CD4-positive, alpha-beta memory T cell (primary cell): ENCODE results near the gene TRIM65. TPM values are rescaled to one million over a fixed set of nuclear protein-coding genes. Genes with fewer than 3 reads are reported as not detected.
A peak's percentile ranks its signal among the peaks of the same experiment; 100 is the strongest.

Experiments used
- CTCF ChIA-PET: fragments of 350-600 bp; sonication (Branson Sonifier 250); formaldehyde crosslinking; loops from one replicate; lab custom pipeline; 2021; ENCODE audit warnings: inconsistent platforms; ENCODE audit not compliant: partially characterized antibody; lab: Charles Lee
- POLR2A ChIA-PET: fragments of 350-600 bp; sonication (Branson Sonifier 250); formaldehyde crosslinking; loops from one replicate; lab custom pipeline; 2021; ENCODE audit not compliant: partially characterized antibody; lab: Charles Lee
- DNase-seq, 5 donors: peaks; one replicate each; pipeline versions ENCODE4 v3.0.0 to v3.0.0-alpha.2; 2020 to 2022; ENCODE audit warnings: mixed read lengths in 1 of 5
- H3K27ac ChIP-seq: one replicate; pipeline ENCODE4 v1.7.0; 2013; ENCODE audit warnings: low read depth, low read length
- H3K27me3 ChIP-seq: 2 replicates; pipeline ENCODE4 v1.7.0; 2013; ENCODE audit warnings: mild to moderate bottlenecking, low read length, moderate library complexity; ENCODE audit not compliant: insufficient read depth
- H3K36me3 ChIP-seq: 2 replicates; pipeline ENCODE4 v1.7.0; 2013; ENCODE audit warnings: mild to moderate bottlenecking, low read length, moderate library complexity; ENCODE audit not compliant: insufficient read depth
- H3K4me1 ChIP-seq: 2 replicates; pipeline ENCODE4 v1.7.0; 2013; ENCODE audit warnings: mild to moderate bottlenecking, low read length, moderate library complexity; ENCODE audit not compliant: insufficient read depth
- H3K4me3 ChIP-seq, 2 donors: one replicate each; pipeline ENCODE4 v1.7.0; 2013; ENCODE audit warnings: low read length in 2 of 2, mild to moderate bottlenecking in 1 of 2
- H3K9me3 ChIP-seq, 2 donors: one replicate each; pipeline ENCODE4 v1.7.0; 2013; ENCODE audit warnings: low read length in 2 of 2, control low read depth in 1 of 2; ENCODE audit not compliant: control insufficient read depth in 1 of 2
- H3K27ac Mint-ChIP-seq, 7 donors: one replicate each; pipeline ENCODE4 v1.8.0; 2020 to 2021; ENCODE audit warnings: mixed read lengths in 7 of 7, mild to moderate bottlenecking in 6 of 7, inconsistent platforms in 3 of 7, moderate library complexity in 3 of 7
- H3K27me3 Mint-ChIP-seq, 2 donors: one replicate each; pipeline ENCODE4 v1.8.0; 2020 to 2021; ENCODE audit warnings: mixed read lengths in 2 of 2
- H3K36me3 Mint-ChIP-seq, 2 donors: one replicate each; pipeline ENCODE4 v1.8.0; 2020 to 2021; ENCODE audit warnings: mixed read lengths in 2 of 2, inconsistent platforms in 1 of 2, mild to moderate bottlenecking in 1 of 2
- H3K4me1 Mint-ChIP-seq, 4 donors: one replicate each; pipeline ENCODE4 v1.8.0; 2020 to 2021; ENCODE audit warnings: mixed read lengths in 4 of 4, mild to moderate bottlenecking in 1 of 4
- H3K4me3 Mint-ChIP-seq, 8 donors: one replicate each; pipeline ENCODE4 v1.8.0; 2020 to 2021; ENCODE audit warnings: mixed read lengths in 8 of 8, mild to moderate bottlenecking in 7 of 8, moderate library complexity in 6 of 8, inconsistent platforms in 3 of 8
- H3K9me3 Mint-ChIP-seq, 8 donors: one replicate each; pipeline ENCODE4 v1.8.0; 2020 to 2021; ENCODE audit warnings: mixed read lengths in 8 of 8, mild to moderate bottlenecking in 5 of 8, inconsistent platforms in 3 of 8, moderate library complexity in 1 of 8
- intact Hi-C: fragments of 100-400 bp; cut with micrococcal nuclease; formaldehyde crosslinking; loops from one replicate; pipeline ENCODE4 v1.15.1; 2023
- polyA plus RNA-seq, 2 donors: library from polyadenylated mRNA; unstranded; fragments of 300-500 nt; fragmentation: Illumina TruSeq; gene quantifications; one replicate each; pipeline ENCODE4 v1.2.3, GENCODE V29; 2021
- total RNA-seq, 2 experiments: library from RNA; stranded (reverse); gene quantifications; one replicate each; pipeline ENCODE4 v1.2.3, GENCODE V29; 2021

TRIM65 gene
- total and polyA plus RNA-seq, 4 experiments from 2014 or later: 17.7 to 36.9 (median 32.6) TPM

- Histone ChIP-seq H3K4me1 (peaks cover 28% of the 10 kb centered on the region), H3K9me3 (no peaks in the 10 kb centered on the region), H3K36me3 (peaks cover 30% of the 10 kb centered on the region), H3K27ac (no peak overlapping the region), H3K4me3 (no peak overlapping the region), H3K27me3 (no peaks in the 10 kb centered on the region)
- DNase-seq: peak in 1 of 5 donors; percentile 46
- Mint-ChIP-seq H3K27me3 (no peaks in the 10 kb centered on the region), H3K27ac (peak overlapping the region in 5 of 7 donors; percentile 19 to 86 (median 80)), H3K4me3 (peak overlapping the region in 6 of 8 donors; percentile 74 to 85 (median 80)), H3K4me1 (peaks cover 22 to 28% (median 25%) of the 10 kb centered on the region in 4 donors), H3K36me3 (peaks cover 4 to 38% of the 10 kb centered on the region in 2 donors), H3K9me3 (no peaks in the 10 kb centered on the region)
- intact Hi-C loops: no loop called here
- POLR2A ChIA-PET: interaction anchor here (2.7 to 18.1 kb wide), 9 partner anchors 21 to 144 kb away, joined by 11 to 337 read pairs (median 44); partner anchors contain the start of genes GALK1, TRIM47, UNC13D and UNK
- CTCF ChIA-PET: interaction anchor here (1.1 to 7.1 kb wide), 6 partner anchors 20 to 144 kb away, joined by 3 to 96 read pairs (median 3); partner anchors contain the start of gene TRIM47
These were observed 1.3 kb upstream of the TRIM65 start for GRCh38 chr17:75898065-75898464.

DNA sequence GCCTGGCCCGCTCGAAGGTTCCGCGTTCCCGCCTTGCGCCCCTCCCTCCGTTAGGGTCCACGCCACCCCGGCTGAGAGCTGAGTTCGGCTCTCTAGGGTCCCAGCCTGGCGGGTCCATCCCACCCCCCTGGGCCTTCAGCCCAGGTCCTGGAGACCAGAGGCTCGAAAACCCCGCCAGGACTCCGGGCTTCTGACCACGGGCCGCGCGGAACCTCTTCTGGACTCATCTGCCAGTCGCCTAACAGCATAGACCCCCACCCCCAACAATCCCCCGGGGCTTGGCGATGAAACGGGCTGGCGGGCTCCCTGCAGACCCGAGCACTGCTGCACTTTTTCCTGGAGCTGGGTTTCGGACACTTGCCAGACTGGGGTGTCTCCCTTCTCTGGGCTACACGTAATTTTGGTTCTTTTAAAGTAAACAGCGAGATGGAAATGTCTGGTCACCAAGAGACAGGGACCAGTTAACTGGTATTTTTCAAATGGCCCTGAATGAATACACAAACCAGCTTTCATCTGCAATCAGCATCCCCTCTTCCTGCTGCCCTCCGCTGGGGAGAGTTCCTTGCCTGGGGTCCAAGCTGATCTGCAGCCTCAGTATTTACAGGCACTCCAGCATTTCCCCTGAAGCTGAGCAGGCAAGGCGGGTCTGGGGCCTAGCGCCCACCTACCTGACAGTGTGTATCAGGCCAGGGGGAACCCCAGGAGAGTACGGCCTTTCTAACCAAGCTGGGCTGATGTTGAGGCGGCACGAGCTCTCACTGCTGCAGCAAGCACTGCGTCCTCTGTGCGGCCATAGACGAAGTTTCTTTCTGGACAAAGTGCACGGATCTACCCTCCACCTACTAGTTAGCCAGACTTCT lies 639 bp upstream of the TRIM65 start:
- Mint-ChIP-seq H3K4me3 (peak overlapping the region; percentile 66 to 85 (median 77)), H3K4me1 (peaks cover 22 to 28% (median 25%) of the 10 kb centered on the region in 4 donors), H3K36me3 (peaks cover 4 to 37% of the 10 kb centered on the region in 2 donors), H3K27me3 (no peaks in the 10 kb centered on the region), H3K9me3 (no peaks in the 10 kb centered on the region), H3K27ac (peak overlapping the region in 6 of 7 donors; percentile 43 to 86 (median 80))
- Histone ChIP-seq H3K27me3 (no peaks in the 10 kb centered on the region), H3K4me3 (peak overlapping the region in 1 of 2 donors; percentile 64), H3K36me3 (peaks cover 30% of the 10 kb centered on the region), H3K9me3 (no peaks in the 10 kb centered on the region), H3K4me1 (peaks cover 28% of the 10 kb centered on the region), H3K27ac (peak overlapping the region; percentile 55)
- no peak for DNase-seq
- intact Hi-C loops: loop anchor here (2.0 kb wide), 2 partner anchors 43 to 119 kb away; partner anchors contain the start of gene FBF1
- ChIA-PET POLR2A (interaction anchor here (0.7 to 18.1 kb wide), 24 partner anchors 8 to 231 kb away, joined by 3 to 337 read pairs (median 6); partner anchors contain the start of genes ACOX1, CDK3, FBF1 and GALK1), CTCF (interaction anchor here (1.1 to 7.1 kb wide), 17 partner anchors 8 to 144 kb away, joined by 3 to 96 read pairs (median 8); partner anchors contain the start of genes GALK1, MRPL38, TRIM47 and UNC13D)

GRCh38 chr17:75895370-75896155 lies 1.2 kb downstream of the TRIM65 start:
- H3K27ac Mint-ChIP-seq: peak overlapping the region; percentile 80 to 97 (median 89)
- DNase-seq: no peak
- no peaks in the 10 kb centered on the region for H3K27me3 ChIP-seq

GRCh38 chr17:75894049-75894733 lies 2.6 kb downstream of the TRIM65 start:
- intact Hi-C loops: no loop called here
- Histone ChIP-seq H3K36me3 (peaks cover 10% of the 10 kb centered on the region), H3K9me3 (no peaks in the 10 kb centered on the region), H3K4me3 (no peak overlapping the region), H3K27ac (no peak overlapping the region), H3K4me1 (peaks cover 28% of the 10 kb centered on the region), H3K27me3 (no peaks in the 10 kb centered on the region)
- POLR2A ChIA-PET: interaction anchor here (0.6 to 18.1 kb wide), 6 partner anchors 17 to 671 kb away, joined by 3 to 337 read pairs (median 52); partner anchors contain the start of genes TRIM47 and WBP2
- Mint-ChIP-seq H3K9me3 (no peaks in the 10 kb centered on the region), H3K4me1 (peaks cover 22 to 28% (median 25%) of the 10 kb centered on the region in 4 donors), H3K27ac (peak overlapping the region in 5 of 7 donors; percentile 29 to 94 (median 83)), H3K27me3 (no peaks in the 10 kb centered on the region), H3K36me3 (peaks cover 8 to 28% of the 10 kb centered on the region in 2 donors), H3K4me3 (peak overlapping the region in 3 of 8 donors; percentile 46 to 60 (median 50))
- CTCF ChIA-PET: interaction anchor here (1.5 to 7.1 kb wide), 4 partner anchors 11 to 45 kb away, joined by 5 to 96 read pairs (median 13); partner anchors contain the start of genes MRPL38 and TRIM47
- no peak for DNase-seq

More at GRCh38 chr17:75895370-75896155, 1.2 kb downstream of the TRIM65 start:
- peak overlapping the region; percentile 82 to 90 (median 86) for H3K4me3 Mint-ChIP-seq
- intact Hi-C loops: loop anchor here (1.0 to 2.0 kb wide), 5 partner anchors 9 to 117 kb away; partner anchors contain the start of genes FBF1, MRPL38 and WBP2
- Histone ChIP-seq H3K36me3 (peaks cover 18% of the 10 kb centered on the region), H3K4me3 (peak overlapping the region; percentile 61 to 64), H3K27ac (peak overlapping the region; percentile 55), H3K4me1 (peaks cover 28% of the 10 kb centered on the region), H3K9me3 (no peaks in the 10 kb centered on the region)
- no peaks in the 10 kb centered on the region for H3K27me3 Mint-ChIP-seq
- POLR2A ChIA-PET: interaction anchor here (0.6 to 18.1 kb wide), 26 partner anchors 10 to 229 kb away, joined by 3 to 337 read pairs (median 6); partner anchors contain the start of genes ACOX1, CDK3, FBF1 and GALK1
- H3K36me3 Mint-ChIP-seq: peaks cover 4 to 27% of the 10 kb centered on the region in 2 donors
- no peaks in the 10 kb centered on the region for H3K9me3 Mint-ChIP-seq
- CTCF ChIA-PET: interaction anchor here (0.5 to 7.1 kb wide), 21 partner anchors 9 to 142 kb away, joined by 3 to 96 read pairs (median 7); partner anchors contain the start of genes GALK1, MRPL38, TRIM47 and UNC13D
- H3K4me1 Mint-ChIP-seq: peaks cover 22 to 28% (median 25%) of the 10 kb centered on the region in 4 donors

DNA sequence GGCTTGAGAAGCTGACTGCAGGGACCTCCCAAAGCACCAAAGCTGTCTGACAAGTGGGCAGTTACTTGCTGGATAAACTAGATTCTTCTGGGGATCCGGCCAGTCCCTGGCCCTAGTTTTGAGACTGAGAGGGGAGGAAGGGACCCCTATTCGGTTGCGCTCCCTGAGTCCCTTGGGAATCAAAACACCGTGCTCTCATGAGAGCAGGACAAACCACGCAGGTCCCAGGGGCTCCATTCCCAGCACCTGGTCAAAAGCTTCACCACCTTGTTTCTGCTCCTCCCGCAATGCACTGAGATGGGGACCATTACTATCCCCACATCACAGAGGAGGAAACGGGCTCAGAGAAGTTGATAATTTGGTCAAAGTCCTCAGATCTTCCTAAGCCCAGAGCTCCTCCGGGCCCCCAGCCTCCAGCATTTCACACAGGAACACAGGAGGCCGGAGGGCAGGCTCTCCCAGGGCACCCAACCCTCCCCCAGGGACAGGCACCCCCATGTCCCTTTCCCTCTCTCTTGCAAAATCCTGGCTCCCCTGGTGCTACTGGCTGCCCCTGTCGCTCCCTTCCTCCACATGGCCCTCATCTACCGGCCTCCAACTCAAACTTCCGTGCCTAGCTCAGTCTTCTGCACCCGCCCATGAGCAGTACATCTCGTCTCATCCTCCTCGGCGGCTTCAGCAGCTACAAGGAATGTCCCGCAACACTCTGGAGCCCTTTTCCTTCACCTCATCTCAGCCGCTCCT lies 3.3 kb downstream of the TRIM65 start:
- H3K27me3 Mint-ChIP-seq: no peaks in the 10 kb centered on the region
- H3K9me3 Mint-ChIP-seq: no peaks in the 10 kb centered on the region
- Histone ChIP-seq H3K4me1 (peaks cover 28% of the 10 kb centered on the region), H3K27me3 (no peaks in the 10 kb centered on the region), H3K4me3 (no peak overlapping the region), H3K9me3 (no peaks in the 10 kb centered on the region), H3K27ac (no peak overlapping the region), H3K36me3 (peaks cover 9% of the 10 kb centered on the region)
- H3K4me1 Mint-ChIP-seq: peaks cover 22 to 28% (median 25%) of the 10 kb centered on the region in 4 donors
- peak overlapping the region in 2 of 8 donors; percentile 50 to 60 for H3K4me3 Mint-ChIP-seq
- peak overlapping the region in 6 of 7 donors; percentile 21 to 94 (median 54) for H3K27ac Mint-ChIP-seq
- intact Hi-C loops: no loop called here
- DNase-seq: no peak
- H3K36me3 Mint-ChIP-seq: peaks cover 5 to 21% of the 10 kb centered on the region in 2 donors
- CTCF ChIA-PET: interaction anchor here (1.5 to 7.1 kb wide), 3 partner anchors 16 to 44 kb away, joined by 5 to 96 read pairs (median 8); partner anchors contain the start of gene TRIM47
- POLR2A ChIA-PET: interaction anchor here (0.6 to 18.1 kb wide), 5 partner anchors 16 to 670 kb away, joined by 3 to 337 read pairs (median 5); partner anchors contain the start of genes TRIM47 and WBP2
